Amniotic stem cell (primary cell): ENCODE results near the gene IBTK.
"Not testable (repeated sequence)": the region's sequence is repeated elsewhere in the genome, so short reads cannot be mapped to it uniquely, and the experiment has no call there.

ENCODE experiments used
- DNase-seq: peaks from one replicate; lab custom pipeline; 2025; lab: John Stamatoyannopoulos, UW

The IBTK gene

GRCh38 chr6:82178759-82179112 is 68.8 kb downstream of the IBTK start:
- DNase-seq: no peak

DNA sequence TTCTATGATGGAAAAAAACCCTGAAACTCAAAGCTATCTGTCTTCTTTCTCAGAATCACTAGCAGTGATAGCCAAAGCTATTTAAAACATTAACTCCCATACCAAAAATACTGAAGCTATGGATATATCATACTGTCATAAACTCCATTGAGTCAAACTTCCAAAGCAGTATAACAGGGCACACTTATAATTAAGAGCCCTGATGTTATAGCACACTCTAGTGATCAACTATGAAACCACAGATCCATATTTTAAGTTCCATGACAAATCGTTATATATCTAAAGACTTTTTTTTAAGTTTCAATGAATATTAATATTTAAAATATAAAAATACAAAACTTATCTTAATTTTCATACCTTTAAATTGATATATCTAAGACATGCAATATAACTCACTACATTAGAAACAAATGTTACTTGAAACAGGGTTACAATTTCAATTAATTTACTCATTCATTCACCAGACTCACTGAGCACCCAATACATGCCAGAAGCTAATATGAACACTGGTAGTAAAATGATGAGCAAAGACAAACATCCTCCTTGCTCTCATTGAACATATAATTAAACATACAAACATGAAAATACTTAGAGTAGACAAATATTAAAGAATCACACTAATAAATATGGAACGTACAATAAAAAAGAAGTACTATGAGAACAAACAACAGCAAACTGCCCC is 69.3 kb downstream of the IBTK start:
- peak; percentile 15 for DNase-seq

DNA sequence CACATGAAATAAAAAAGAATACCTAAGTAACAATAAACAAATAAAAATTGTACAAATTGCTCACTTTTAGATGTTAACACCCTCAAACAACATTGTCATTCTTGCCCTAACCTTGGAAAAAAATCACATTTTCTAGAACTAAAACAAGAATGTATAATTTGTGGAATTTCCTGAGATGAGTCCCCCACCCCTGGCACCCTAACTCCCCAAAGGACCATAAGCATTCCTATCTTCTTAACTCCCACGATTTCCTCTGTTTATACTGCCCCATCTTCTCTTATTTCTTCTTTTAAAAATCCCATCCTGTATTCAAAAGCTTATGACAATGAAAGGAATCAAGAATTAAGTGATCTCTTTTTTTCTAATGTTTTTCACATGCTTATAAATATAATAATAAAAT is 70.9 kb downstream of the IBTK start:
- DNase-seq: no peak

DNA sequence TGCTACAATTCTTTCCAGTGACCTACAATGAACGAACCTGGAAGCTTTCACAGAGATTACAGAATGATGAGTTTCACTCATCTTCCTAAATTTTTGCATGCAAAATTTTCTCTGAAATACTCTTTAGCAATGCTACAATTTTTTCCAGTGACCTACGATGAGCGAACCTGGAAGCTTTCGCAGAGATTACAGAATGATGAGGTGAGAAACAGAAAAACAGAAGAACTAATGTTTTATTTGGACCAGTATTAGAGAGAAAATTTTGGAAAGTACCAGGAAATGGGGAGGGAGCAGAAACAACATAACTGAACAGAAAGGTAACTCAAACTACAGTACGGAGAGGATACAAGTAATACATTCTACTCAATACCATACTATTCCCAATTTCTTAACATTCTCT is 75.0 kb downstream of the IBTK start:
- DNase-seq: no peak

DNA sequence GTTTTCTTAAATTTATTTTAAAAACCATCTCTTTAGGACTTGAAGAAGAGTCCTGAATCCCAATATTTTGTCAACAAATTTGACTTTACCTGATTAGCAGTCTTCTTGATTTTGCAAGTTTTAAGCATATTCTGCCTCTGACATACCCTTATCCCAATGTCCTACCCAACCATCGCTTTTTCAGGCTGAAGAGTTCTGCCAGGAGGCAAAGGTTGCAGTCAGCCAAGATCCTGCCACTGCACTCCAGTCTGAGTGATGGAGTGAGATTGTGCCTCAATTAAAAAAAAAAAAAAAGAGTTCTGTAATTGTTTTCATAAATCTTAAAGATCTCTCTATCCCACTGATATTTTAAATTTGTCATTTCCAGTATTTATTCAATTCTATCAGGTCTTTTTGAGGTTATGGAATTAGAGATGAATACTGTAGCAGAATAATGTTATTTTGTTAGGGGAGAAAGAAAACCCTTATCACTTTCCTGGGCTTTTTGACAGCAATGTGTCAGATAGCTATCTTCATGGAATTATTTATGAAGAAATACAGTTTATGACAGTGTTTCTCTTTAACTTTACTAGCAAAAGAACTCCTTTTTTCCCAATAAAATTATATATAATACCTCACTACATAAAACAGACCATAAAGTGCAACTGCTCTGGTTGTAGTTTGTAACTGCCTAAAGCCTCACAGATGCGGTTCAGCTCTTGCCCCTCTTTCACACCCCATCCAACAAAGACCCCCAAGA is 78.2 kb downstream of the IBTK start:
- DNase-seq: no peak

DNA sequence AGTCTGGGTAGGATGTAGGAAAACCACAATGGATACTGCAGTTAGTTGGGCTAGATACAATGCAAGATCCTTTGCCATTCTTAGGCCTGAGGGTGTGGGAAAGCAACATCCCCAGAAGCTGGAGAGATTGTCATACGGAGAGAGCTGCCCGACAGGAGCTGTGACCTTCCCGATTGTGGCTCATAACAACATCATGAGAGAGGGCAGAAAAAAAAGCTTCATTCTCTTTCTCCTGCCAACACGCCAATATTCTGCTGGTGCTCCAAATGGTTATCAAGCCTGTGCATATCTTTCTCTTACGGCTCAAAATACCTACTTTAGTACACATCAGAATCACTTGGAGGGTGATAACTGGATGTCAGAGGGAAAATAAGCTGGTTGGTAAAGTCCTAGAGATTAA is 81.1 kb downstream of the IBTK start:
- DNase-seq: no peak

- DNase-seq: no peak
Observed at GRCh38 chr6:82160255-82160990, 87.1 kb downstream of the IBTK start.

- DNase-seq: not testable (repeated sequence)
Observed at GRCh38 chr6:82152786-82153185, 94.8 kb downstream of the IBTK start.

DNA sequence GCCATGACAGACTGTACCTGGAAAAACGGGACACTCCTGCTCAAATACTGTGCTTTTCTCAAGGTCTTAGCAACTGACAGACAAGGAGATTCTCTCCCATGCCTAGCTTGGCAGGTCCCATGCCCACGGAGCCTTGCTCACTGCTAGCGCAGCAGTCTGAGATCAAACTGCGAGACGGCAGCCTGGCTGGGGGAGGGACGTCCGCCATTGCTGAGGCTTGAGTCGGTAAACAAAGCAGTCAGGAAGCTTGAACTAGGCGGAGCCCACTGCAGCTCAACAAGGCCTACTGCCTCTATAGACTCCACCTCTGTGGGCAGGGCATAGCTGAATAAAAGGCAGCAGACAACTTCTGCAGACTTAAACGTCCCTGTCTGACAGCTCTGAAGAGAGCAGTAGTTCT is 96.4 kb downstream of the IBTK start:
- DNase-seq: not testable (repeated sequence)

DNA sequence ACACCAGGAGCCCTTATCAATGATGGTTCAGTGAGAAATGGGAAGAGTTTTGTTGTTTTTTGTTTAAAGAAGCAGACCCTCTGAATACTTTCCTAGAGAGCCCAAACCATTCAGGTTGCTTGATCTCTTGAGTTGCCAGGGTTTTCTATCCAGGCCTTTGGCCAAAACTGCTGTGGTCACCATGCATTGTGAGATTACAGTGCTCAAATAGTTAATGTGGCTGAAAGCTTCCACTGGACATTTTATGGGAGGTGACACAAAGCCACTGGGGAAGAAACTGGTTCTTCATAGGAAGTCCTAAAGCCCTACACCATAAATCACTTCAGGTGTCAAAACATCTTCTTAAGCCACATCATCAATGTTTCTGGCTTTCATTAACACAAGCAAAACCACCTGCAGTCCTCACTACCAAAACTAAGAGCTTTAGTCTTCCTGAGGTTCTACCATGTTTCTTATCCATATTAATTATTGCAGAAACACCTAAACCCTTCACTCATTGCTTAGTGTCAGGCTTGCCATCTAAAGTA is 101.6 kb downstream of the IBTK start:
- DNase-seq: no peak

DNA sequence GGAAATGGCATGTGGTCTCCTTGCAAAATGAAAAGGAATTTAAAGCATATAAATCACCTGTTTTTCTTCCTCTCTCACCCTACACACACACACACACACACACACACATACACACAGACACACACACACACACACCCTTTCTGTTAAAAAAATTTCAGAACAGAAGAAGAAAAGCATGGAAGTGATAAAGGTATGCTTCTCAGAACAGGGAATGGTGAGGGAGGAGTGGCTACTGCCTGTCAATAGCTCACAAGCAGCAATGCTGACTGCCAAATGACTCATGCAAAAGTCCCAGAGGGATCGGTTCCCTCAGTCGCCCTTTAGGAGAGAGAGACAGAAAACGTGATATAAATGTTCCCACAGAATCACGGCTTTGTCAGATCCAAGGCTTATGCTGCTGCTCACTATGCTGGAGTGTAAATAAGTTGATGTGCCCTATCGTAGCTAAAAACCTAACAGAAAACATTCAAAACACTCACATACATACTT is 102.6 kb downstream of the IBTK start:
- peak; percentile 47 for DNase-seq

DNA sequence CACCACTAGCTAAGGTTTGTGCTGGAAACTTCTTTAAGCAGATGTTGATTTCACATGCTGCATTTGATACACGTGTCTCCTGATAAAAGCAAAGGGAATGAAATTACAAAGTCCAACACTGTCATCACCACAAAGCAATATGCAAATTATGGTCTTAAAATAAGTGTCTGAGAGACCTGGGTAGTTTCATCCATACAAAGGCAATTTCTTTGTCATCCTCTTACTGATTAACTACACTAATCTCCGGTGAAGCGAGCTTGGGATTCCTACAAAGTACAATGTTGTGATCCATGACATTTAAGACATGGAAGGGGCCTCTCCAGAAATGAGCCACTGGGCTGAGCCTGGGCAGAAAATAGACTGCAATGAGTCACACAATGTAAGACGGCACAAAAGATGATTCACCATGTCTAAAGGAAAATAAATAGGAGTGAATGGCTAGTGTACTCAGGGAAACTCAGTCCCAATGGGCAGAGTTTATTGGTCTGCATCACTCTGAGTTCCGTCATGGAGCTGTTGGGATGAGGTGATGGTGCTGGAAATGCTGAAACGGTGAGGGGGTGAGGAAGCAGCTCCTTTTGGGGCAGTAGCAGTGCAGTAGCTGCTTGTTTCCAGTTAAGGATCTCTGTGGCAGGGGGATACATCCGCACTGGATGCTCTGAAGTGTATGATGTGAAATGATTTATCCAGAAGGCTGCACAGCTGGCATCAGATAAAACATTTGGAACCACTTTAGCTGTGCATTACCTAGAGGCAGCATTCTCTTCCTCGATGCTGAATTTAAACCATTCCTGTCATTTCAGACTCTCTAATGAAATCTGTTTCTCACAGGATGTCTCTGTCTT is 103.3 kb downstream of the IBTK start:
- peak; percentile 87 for DNase-seq

GRCh38 chr6:82143041-82143481 is 104.5 kb downstream of the IBTK start:
- DNase-seq: peak; percentile 56

DNA sequence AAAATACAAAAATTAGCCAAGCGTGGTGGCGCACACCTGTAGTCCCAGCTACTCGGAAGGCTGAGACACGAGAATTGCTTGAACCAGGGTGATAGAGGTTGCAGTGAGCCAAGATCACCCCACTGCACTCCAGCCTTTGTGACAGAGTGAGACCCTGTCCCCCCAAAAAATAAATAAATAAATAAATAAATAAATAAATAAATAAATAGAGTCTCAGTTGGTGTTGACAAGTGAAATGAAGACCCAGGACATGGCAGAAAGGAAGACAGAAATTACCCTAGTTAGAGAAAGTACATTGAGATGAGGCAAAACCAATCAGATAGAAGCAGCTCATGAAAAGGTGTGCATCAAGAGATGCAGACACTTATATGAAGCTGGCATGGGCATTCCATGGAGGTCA is 105.0 kb downstream of the IBTK start:
- no peak for DNase-seq

DNA sequence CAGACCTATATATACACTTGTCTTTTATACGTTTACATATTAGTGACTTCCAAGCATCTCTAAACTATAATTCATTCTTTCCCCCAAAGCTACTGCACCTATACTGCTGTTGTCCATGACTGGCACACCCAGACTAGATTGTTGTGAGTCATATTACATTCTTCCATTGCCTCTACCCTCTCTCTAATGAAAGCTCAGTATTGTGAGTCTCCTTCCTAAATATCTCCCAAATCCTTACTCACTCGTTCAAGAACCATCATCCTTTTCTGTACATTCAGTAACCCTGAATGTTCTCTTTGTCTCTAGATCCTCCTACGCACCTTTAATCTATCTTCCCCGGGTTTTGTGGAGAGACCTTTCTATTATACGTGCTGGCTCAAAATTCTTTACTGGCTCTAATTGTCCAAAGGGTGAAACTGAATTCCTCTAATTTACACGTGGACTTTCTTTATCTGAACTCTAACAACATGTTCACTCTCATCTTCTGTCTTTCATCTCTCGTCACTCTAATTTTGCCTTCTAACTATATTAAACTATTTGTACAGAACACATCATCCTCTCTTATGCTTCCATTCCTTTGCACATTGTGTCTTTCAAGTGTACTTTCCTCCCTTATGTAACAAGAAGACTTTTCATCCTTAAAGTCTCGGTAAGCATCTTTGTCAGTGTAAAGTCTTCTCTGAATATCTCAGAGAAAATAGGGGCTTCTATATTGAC is 109.3 kb downstream of the IBTK start:
- DNase-seq: no peak

DNA sequence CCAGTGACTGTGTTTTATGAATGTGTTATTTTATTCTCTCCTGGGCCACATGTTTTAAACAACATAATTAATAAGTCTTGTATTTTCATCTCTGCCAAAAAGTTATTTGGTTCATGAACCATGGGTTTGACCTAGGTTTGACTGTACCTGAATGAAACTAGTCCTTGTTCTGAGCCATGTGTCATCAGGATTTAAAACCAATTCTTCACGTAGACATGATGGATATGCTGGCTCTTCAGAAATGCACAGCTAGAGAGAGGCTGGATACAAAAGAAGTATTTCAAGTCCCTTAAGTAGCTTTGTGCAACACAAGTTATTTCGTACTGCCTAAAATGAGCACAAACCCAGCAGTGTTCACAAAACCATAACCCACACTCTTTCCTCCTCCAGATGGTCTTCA is 116.1 kb downstream of the IBTK start:
- DNase-seq: no peak

DNA sequence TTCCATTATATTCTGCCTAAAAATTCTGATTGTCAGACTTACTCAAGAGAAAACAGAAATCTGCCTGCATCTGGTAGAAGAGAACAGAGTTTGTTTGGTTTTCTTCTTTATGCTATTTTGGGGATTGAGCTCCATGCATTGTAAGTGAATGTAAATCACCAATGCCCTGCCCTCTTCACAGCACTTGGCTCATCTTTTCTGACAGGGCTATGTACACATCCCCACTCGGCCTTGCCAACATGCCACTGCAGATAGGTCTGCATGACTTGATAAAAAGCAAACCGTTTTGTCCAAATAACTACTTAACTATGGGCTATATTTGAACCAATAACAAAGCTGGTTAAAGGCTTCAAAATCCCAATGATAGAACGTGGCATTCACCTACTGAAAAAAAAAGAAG is 117.7 kb downstream of the IBTK start:
- DNase-seq: no peak

DNA sequence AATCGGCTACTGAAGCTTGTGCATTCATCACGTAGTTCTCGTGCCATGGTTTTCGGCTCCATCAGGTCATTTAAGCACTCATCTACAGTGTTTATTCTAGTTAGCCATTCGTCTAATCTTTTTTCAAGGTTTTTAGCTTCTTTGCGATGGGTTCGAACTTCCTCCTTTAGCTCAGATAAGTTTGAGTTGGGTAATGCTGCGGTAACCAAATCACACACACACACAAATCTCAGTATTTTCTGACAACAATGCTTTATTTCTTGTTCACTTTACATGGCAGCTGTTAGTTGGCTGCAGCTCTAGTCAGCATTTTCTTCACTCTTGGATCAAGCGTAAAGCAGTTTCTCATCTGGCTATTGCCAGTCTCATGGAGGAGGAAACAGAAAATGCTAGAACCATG is 118.6 kb downstream of the IBTK start:
- not testable (repeated sequence) for DNase-seq

DNA sequence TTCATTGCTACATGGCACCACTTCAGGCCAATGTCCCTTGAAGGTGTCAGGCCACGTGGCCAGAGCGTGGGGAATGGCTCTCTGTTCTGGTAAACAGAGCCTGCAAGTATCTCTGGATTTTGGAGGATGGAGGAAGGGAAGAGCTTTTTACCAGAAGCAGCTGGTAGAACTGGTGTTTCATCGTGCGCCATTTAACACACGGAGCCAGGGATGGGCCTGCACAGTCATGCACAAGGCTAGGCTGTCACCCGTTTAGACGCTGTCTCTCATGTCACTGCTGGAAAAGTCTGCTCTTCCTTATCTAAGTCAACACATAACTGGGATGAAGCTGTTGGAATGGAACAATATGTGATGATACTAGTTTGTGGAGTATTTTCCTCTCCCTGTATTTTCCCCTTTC is 123.9 kb downstream of the IBTK start:
- DNase-seq: no peak
